HEK293 (cell line): Measurements from ENCODE around the gene KLK11.

Source experiments
- CTCF ChIA-PET: fragments of 350-600 bp; formaldehyde crosslinking; extraction: SDS; loops from one replicate; lab custom pipeline; 2021; ENCODE audit warnings: antibody characterized with exemption; lab: Yijun Ruan, JAX
- POLR2A ChIA-PET: fragments of 300-600 bp; formaldehyde crosslinking; extraction: SDS; loops from one replicate; lab custom pipeline; 2020; ENCODE audit warnings: antibody characterized with exemption, inconsistent platforms; lab: Yijun Ruan, JAX
- H3K27ac ChIP-seq: fragments of 200-500 bp; sonication (Bioruptor generic); 2 replicates; pipeline ENCODE4 v1.5.1; 2014; ENCODE audit warnings: low read depth, low read length, control low read depth, inconsistent platforms; ENCODE audit errors: extremely low read depth
- H3K36me3 ChIP-seq, 2 experiments: fragments of 200-500 bp in 1 of 2; sonication (Bioruptor generic) in 1 of 2; 1 replicate in 1 of 2; 2 replicates in 1 of 2; pipeline ENCODE4 v1.5.1; 2014 to 2017; ENCODE audit warnings: inconsistent platforms in 2 of 2, low read length in 2 of 2; ENCODE audit not compliant: control insufficient read depth in 2 of 2, insufficient read depth in 1 of 2
- H3K4me1 ChIP-seq: fragments of 200-500 bp; sonication (Bioruptor generic); 2 replicates; pipeline ENCODE4 v1.5.1; 2014; ENCODE audit warnings: mild to moderate bottlenecking, low read length, inconsistent platforms; ENCODE audit not compliant: control insufficient read depth, insufficient read depth
- H3K4me3 ChIP-seq: 2 replicates; pipeline ENCODE4 v1.5.1; 2011; ENCODE audit warnings: low read depth, mild to moderate bottlenecking, control low read depth, low read length, moderate library complexity
- H3K9me3 ChIP-seq: fragments of 200-500 bp; sonication (Bioruptor generic); 2 replicates; pipeline ENCODE4 v1.5.1; 2014; ENCODE audit warnings: low read depth, low read length, inconsistent platforms; ENCODE audit not compliant: control insufficient read depth, insufficient read depth
- FEZF1 ChIP-seq: fragments of 450-650 bp; formaldehyde crosslinking; IDR thresholded peaks from 2 replicates; pipeline ENCODE4 v1.5.1; 2016; ENCODE audit warnings: missing biosample characterization, missing genetic modification characterization
- OVOL3 ChIP-seq: fragments of 450-650 bp; formaldehyde crosslinking; IDR thresholded peaks from 2 replicates; pipeline ENCODE4 v1.5.1; 2016; ENCODE audit warnings: missing biosample characterization, missing genetic modification characterization
- REPIN1 ChIP-seq: fragments of 450-650 bp; formaldehyde crosslinking; IDR thresholded peaks from 2 replicates; pipeline ENCODE4 v1.5.1; 2017; ENCODE audit warnings: missing biosample characterization, missing genetic modification characterization, low read depth
- SALL2 ChIP-seq: fragments of 450-650 bp; formaldehyde crosslinking; IDR thresholded peaks from 2 replicates; pipeline ENCODE4 v1.5.0; 2017; ENCODE audit warnings: missing biosample characterization, mild to moderate bottlenecking, missing genetic modification characterization, borderline replicate concordance
- ZBTB17 ChIP-seq: fragments of 450-650 bp; formaldehyde crosslinking; IDR thresholded peaks from 2 replicates; pipeline ENCODE4 v1.5.1; 2016; ENCODE audit warnings: missing biosample characterization, missing genetic modification characterization
- ZEB2 ChIP-seq: fragments of 450-650 bp; formaldehyde crosslinking; IDR thresholded peaks from 2 replicates; pipeline ENCODE4 v1.5.1; 2016; ENCODE audit warnings: missing biosample characterization, missing genetic modification characterization
- ZFP3 ChIP-seq: fragments of 450-650 bp; formaldehyde crosslinking; IDR thresholded peaks from 2 replicates; pipeline ENCODE4 v1.5.1; 2016; ENCODE audit warnings: low read depth, missing biosample characterization, missing genetic modification characterization
- ZNF146 ChIP-seq: fragments of 450-650 bp; formaldehyde crosslinking; IDR thresholded peaks from 2 replicates; pipeline ENCODE4 v1.5.1; 2016; ENCODE audit warnings: missing biosample characterization, missing genetic modification characterization
- ZNF148 ChIP-seq: fragments of 450-650 bp; formaldehyde crosslinking; IDR thresholded peaks from 2 replicates; pipeline ENCODE4 v1.5.0; 2017; ENCODE audit warnings: missing biosample characterization, missing genetic modification characterization, borderline replicate concordance
- ZNF24 ChIP-seq: fragments of 450-650 bp; formaldehyde crosslinking; IDR thresholded peaks from 2 replicates; pipeline ENCODE4 v1.5.1; 2016; ENCODE audit warnings: missing biosample characterization, missing genetic modification characterization
- ZNF529 ChIP-seq: fragments of 450-650 bp; formaldehyde crosslinking; IDR thresholded peaks from 2 replicates; pipeline ENCODE4 v1.5.1; 2017; ENCODE audit warnings: missing genetic modification characterization, missing biosample characterization; ENCODE audit not compliant: insufficient replicate concordance
- ZNF580 ChIP-seq: fragments of 450-650 bp; formaldehyde crosslinking; IDR thresholded peaks from 2 replicates; pipeline ENCODE4 v1.5.1; 2016; ENCODE audit warnings: missing biosample characterization, missing genetic modification characterization
- ZNF623 ChIP-seq: fragments of 450-650 bp; formaldehyde crosslinking; IDR thresholded peaks from 2 replicates; pipeline ENCODE4 v1.5.1; 2016; ENCODE audit warnings: missing biosample characterization, missing genetic modification characterization
- ZNF654 ChIP-seq: fragments of 450-650 bp; formaldehyde crosslinking; IDR thresholded peaks from 2 replicates; pipeline ENCODE4 v1.5.1; 2016; ENCODE audit warnings: low read depth, missing biosample characterization, missing genetic modification characterization
- ZNF664 ChIP-seq: fragments of 450-650 bp; formaldehyde crosslinking; IDR thresholded peaks from 2 replicates; pipeline ENCODE4 v1.5.1; 2016; ENCODE audit warnings: missing biosample characterization, missing genetic modification characterization
- ZNF776 ChIP-seq: fragments of 450-650 bp; formaldehyde crosslinking; IDR thresholded peaks from 2 replicates; pipeline ENCODE4 v1.5.0; 2017; ENCODE audit warnings: missing biosample characterization, missing genetic modification characterization, borderline replicate concordance
- ZNF792 ChIP-seq: fragments of 450-650 bp; formaldehyde crosslinking; IDR thresholded peaks from 2 replicates; pipeline ENCODE4 v1.5.1; 2016; ENCODE audit warnings: missing biosample characterization, missing genetic modification characterization
- TF ChIP-seq, protein P1 (sequence below): fragments of 450-650 bp; formaldehyde crosslinking; IDR thresholded peaks from 2 replicates; pipeline ENCODE4 v1.5.1; 2016; ENCODE audit warnings: missing biosample characterization, missing genetic modification characterization
- TF ChIP-seq, protein P2 (sequence below): fragments of 450-650 bp; formaldehyde crosslinking; IDR thresholded peaks from 2 replicates; pipeline ENCODE4 v1.5.1; 2017; ENCODE audit warnings: missing biosample characterization, missing genetic modification characterization
- TF ChIP-seq, protein P3 (sequence below): fragments of 450-650 bp; IDR thresholded peaks from 2 replicates; pipeline ENCODE4 v1.5.1; 2018; ENCODE audit warnings: missing biosample characterization, mild to moderate bottlenecking, missing genetic modification characterization

The KLK11 gene

DNA sequence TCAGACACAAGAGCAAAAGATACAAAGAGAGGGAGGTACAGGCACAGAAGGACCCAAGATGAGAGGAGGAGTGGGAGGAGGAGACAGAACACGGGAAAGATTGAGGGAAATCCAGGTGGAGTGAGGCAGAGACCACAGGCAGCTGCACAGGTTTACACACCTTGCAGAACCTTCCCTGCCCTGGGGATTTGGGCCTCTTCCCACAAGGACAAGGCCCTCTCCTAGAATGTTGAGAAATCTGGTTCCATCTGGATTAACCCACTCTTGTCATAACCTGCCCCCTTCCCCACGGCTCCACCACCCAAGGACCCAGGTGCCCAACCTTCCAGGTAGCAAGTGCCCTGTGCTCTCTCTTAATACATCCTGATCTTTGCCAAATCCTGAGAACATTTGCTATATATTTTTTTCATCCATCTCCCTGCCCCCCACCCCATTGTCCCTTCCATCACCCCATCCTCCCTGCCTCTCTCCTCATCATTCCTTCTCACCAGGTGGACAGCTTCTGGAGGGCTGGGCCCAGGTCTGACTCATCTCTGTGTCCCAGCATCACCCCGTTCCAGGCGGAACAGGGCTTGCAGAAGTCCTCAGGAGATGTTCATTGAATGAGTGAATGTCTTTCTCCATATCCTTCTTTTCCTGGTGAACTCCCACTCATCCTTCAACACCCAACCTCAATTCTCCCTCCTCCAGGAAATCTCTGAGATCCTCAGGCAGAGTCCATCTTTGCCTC, 16.2 kb downstream of the KLK11 start:
- H3K36me3 ChIP-seq, result no peaks in the 10 kb centered on the region
- H3K27ac ChIP-seq, result no peak overlapping the region
- POLR2A ChIA-PET, result no interaction called here
- CTCF ChIA-PET, result interaction anchor here (0.8 kb wide), 1 partner anchor 88 kb away, joined by 3 read pairs; no protein-coding TSS in a partner anchor
- TF ChIP-seq ZNF580 (tag by site-specific recombination) (no peak), ZNF776 (tag by site-specific recombination) (no peak), ZFP3 (tag by site-specific recombination) (peak; percentile 46; the same call in 1 of the 2 replicates), ZNF146 (tag by site-specific recombination) (no peak), ZNF792 (tag by site-specific recombination) (no peak), ZNF623 (no peak), FEZF1 (tag by site-specific recombination) (no peak)
- TF ChIP-seq, protein P1, sequence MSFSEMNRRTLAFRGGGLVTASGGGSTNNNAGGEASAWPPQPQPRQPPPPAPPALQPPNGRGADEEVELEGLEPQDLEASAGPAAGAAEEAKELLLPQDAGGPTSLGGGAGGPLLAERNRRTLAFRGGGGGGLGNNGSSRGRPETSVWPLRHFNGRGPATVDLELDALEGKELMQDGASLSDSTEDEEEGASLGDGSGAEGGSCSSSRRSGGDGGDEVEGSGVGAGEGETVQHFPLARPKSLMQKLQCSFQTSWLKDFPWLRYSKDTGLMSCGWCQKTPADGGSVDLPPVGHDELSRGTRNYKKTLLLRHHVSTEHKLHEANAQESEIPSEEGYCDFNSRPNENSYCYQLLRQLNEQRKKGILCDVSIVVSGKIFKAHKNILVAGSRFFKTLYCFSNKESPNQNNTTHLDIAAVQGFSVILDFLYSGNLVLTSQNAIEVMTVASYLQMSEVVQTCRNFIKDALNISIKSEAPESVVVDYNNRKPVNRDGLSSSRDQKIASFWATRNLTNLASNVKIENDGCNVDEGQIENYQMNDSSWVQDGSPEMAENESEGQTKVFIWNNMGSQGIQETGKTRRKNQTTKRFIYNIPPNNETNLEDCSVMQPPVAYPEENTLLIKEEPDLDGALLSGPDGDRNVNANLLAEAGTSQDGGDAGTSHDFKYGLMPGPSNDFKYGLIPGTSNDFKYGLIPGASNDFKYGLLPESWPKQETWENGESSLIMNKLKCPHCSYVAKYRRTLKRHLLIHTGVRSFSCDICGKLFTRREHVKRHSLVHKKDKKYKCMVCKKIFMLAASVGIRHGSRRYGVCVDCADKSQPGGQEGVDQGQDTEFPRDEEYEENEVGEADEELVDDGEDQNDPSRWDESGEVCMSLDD (tag by site-specific recombination), result no peak
- TF ChIP-seq, protein P2, sequence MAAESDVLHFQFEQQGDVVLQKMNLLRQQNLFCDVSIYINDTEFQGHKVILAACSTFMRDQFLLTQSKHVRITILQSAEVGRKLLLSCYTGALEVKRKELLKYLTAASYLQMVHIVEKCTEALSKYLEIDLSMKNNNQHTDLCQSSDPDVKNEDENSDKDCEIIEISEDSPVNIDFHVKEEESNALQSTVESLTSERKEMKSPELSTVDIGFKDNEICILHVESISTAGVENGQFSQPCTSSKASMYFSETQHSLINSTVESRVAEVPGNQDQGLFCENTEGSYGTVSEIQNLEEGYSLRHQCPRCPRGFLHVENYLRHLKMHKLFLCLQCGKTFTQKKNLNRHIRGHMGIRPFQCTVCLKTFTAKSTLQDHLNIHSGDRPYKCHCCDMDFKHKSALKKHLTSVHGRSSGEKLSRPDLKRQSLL (tag by site-specific recombination), result no peak
- H3K4me1 ChIP-seq, result no peaks in the 10 kb centered on the region
- H3K4me3 ChIP-seq, result no peak overlapping the region
- no peaks in the 10 kb centered on the region for H3K9me3 ChIP-seq

DNA sequence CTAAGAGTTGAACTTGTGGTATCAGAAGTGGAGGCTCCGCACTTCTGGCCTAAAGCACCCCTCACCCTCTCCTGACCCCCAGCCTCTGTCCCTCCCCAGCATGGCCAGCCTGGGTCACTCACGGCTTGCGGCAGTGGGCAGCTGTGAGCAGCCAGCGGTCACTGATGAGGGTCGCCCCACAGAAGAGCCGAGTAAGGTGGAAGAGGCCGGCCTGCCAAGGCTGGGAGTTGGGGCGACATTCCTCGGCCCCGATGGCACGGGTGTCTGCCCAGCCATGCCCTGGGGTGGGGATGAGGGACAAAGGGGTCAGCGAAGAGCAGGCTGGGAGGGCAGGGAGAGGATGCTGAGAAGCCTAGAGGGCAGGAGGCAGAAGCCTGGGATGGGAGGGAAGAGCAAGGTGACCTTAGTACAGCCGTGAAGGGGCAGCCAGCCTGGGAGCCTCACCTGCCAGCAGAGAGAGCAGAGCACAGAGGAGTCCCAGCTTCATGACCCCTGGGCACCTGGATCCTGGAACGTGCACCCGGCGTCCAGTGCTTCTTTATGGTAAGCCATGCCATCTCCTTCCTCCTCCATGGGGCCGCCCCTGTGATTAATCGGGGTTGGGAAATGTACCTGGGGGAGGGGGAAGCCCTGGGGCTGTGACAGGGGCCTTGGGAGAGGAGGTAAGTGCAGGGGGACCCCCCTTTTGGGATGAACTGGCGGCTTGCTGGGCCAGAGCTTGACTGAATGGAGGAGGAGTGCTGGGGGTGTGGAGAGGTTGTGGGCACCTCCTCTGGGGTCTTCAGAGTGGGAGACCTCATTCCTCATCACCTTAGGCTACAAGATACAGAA, 17.1 kb downstream of the KLK11 start:
- ChIA-PET CTCF (no interaction called here), POLR2A (no interaction called here)
- no peak overlapping the region for H3K4me3 ChIP-seq
- H3K36me3 ChIP-seq, result no peaks in the 10 kb centered on the region
- no peaks in the 10 kb centered on the region for H3K4me1 ChIP-seq
- TF ChIP-seq ZNF664 (tag by site-specific recombination) (no peak), ZBTB17 (tag by site-specific recombination) (no peak), REPIN1 (no peak), ZNF529 (tag by site-specific recombination) (no peak), ZNF148 (no peak), OVOL3 (tag by site-specific recombination) (no peak), SALL2 (tag by site-specific recombination) (no peak), ZNF654 (no peak), ZNF24 (tag by site-specific recombination) (no peak), ZEB2 (tag by site-specific recombination) (no peak)
- TF ChIP-seq, protein P3, sequence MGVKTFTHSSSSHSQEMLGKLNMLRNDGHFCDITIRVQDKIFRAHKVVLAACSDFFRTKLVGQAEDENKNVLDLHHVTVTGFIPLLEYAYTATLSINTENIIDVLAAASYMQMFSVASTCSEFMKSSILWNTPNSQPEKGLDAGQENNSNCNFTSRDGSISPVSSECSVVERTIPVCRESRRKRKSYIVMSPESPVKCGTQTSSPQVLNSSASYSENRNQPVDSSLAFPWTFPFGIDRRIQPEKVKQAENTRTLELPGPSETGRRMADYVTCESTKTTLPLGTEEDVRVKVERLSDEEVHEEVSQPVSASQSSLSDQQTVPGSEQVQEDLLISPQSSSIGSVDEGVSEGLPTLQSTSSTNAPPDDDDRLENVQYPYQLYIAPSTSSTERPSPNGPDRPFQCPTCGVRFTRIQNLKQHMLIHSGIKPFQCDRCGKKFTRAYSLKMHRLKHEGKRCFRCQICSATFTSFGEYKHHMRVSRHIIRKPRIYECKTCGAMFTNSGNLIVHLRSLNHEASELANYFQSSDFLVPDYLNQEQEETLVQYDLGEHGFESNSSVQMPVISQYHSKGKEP (tag by site-specific recombination), result no peak
- H3K27ac ChIP-seq, result no peak overlapping the region
- H3K9me3 ChIP-seq, result no peaks in the 10 kb centered on the region
